Ovary (tissue), 3 donors: ENCODE results near the gene PALS2.

ENCODE experiments used
- EP300 ChIP-seq: sonication (generic); formaldehyde crosslinking; IDR thresholded peaks from one replicate; pipeline ENCODE4 v1.6.1; 2017; ENCODE audit warnings: antibody characterized with exemption
- POLR2A ChIP-seq: fragments of 450-650 bp; IDR thresholded peaks from one replicate; pipeline ENCODE4 v1.6.1; 2017; ENCODE audit warnings: antibody characterized with exemption, mild to moderate bottlenecking, moderate library complexity
- TF ChIP-seq, protein P1 (sequence below), 3 donors: fragments of 450-650 bp in 2 of 3; fragments of 200-600 bp in 1 of 3; IDR thresholded peaks; one replicate each; pipeline versions ENCODE4 v1.5.1 to v1.8.0; 2016 to 2022; ENCODE audit warnings: antibody characterized with exemption in 3 of 3, mild to moderate bottlenecking in 1 of 3
- donor health status: DM: no; HTN: no; CAD: no.

DNA sequence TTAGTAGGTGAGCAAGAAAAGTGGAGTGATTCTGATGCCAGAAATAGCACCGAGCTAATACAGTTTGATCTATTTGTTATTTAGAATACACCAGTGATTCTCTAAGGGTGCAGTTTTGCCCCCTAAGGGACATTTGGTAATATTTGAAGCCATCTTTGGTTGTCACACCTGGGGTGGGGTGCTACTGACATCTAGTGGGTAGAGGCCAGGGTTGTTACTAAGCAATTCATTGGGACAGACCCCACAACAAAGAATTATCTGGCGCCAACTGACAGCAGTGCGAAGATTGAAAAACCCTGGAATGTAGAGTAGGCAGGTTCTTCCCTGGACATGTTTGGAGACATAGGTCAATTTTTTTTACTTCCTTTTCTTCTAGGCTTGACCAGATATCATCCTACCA lies 14.6 kb downstream of the PALS2 start:
- TF ChIP-seq, protein P1, sequence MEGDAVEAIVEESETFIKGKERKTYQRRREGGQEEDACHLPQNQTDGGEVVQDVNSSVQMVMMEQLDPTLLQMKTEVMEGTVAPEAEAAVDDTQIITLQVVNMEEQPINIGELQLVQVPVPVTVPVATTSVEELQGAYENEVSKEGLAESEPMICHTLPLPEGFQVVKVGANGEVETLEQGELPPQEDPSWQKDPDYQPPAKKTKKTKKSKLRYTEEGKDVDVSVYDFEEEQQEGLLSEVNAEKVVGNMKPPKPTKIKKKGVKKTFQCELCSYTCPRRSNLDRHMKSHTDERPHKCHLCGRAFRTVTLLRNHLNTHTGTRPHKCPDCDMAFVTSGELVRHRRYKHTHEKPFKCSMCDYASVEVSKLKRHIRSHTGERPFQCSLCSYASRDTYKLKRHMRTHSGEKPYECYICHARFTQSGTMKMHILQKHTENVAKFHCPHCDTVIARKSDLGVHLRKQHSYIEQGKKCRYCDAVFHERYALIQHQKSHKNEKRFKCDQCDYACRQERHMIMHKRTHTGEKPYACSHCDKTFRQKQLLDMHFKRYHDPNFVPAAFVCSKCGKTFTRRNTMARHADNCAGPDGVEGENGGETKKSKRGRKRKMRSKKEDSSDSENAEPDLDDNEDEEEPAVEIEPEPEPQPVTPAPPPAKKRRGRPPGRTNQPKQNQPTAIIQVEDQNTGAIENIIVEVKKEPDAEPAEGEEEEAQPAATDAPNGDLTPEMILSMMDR (IDR thresholded peaks at IDR 0.05) = no peak
- no peak for TF ChIP-seq EP300
- TF ChIP-seq POLR2A = no peak
